H1 (cell line): Measurements from ENCODE around the gene RNF128. TPM values are rescaled to one million over a fixed set of nuclear protein-coding genes. Genes with fewer than 3 reads are reported as not detected.
A peak's percentile ranks its signal among the peaks of the same experiment; 100 is the strongest.

ENCODE experiments used
- ASH2L ChIP-seq: fragments of 200-600, 300-600 bp; sonication (generic); IDR thresholded peaks from one replicate; pipeline ENCODE4 v1.7.1; 2017; ENCODE audit warnings: low read length
- BACH1 ChIP-seq: IDR thresholded peaks from 2 replicates; pipeline ENCODE4 v1.6.1; 2012; ENCODE audit warnings: low read length, improper control_type of control experiment
- CBX8 ChIP-seq: fragments of 300-800, 300-1000 bp; sonication (generic); IDR thresholded peaks from 2 replicates; pipeline ENCODE4 v1.7.1; 2016; ENCODE audit warnings: low read depth, low read length, borderline replicate concordance
- CEBPB ChIP-seq: IDR thresholded peaks from 2 replicates; pipeline ENCODE4 v1.6.1; 2012; ENCODE audit warnings: low read depth, low read length
- CHD7 ChIP-seq: fragments of 300-600 bp; sonication (generic); IDR thresholded peaks from 2 replicates; pipeline ENCODE4 v1.7.1; 2012; ENCODE audit warnings: low read length, moderate library complexity, mild to moderate bottlenecking, inconsistent platforms; ENCODE audit not compliant: insufficient replicate concordance
- CTCF ChIP-seq, 3 experiments: IDR thresholded peaks; 1 replicate in 2 of 3; 2 replicates in 1 of 3; pipeline versions ENCODE4 v1.5.1 to v1.6.1; 2011; ENCODE audit warnings: low read length in 3 of 3, mild to moderate bottlenecking in 3 of 3, inconsistent platforms in 2 of 3, low read depth in 1 of 3, moderate library complexity in 1 of 3; ENCODE audit not compliant: insufficient read depth in 1 of 3; ENCODE audit errors: control extremely low read depth in 1 of 3
- KDM1A ChIP-seq: fragments of 200-600, 300-600 bp; sonication (generic); IDR thresholded peaks from 2 replicates; pipeline ENCODE4 v1.7.1; 2016; ENCODE audit warnings: mild to moderate bottlenecking, low read length, borderline replicate concordance
- MAFK ChIP-seq: IDR thresholded peaks from 2 replicates; pipeline ENCODE4 v1.6.1; 2012; ENCODE audit warnings: low read depth, mild to moderate bottlenecking, improper control_type of control experiment, low read length
- polyA plus RNA-seq, 7 experiments: library from polyadenylated mRNA; depleted of rRNA in 3 of 7; stranded (reverse) in 5 of 7; unstranded in 2 of 7; fragments of >200 nt in 5 of 7; fragments of 200-250 nt in 2 of 7; gene quantifications; 1 replicate in 5 of 7; 2 replicates in 1 of 7; 4 replicates in 1 of 7; pipeline versions ENCODE4 v1.2.1 to v1.2.3, GENCODE V29; 2011 to 2013; ENCODE audit warnings: missing spikeins in 2 of 7, mixed read lengths in 2 of 7
- total RNA-seq: library from RNA; stranded (reverse); fragmentation: NEBNext Ultra II Directional; extraction: Animal tissue kit (Norgen Biotek cat#: 25700); gene quantifications from 2 replicates; pipeline ENCODE4 v1.2.1, GENCODE V29; 2021

RNF128 gene
- total and polyA plus RNA-seq, 2 of the 8 experiments (the other 6 are each of a cell fraction or from before 2014, with no cell fraction given), result 0.74 to 2.0 TPM

- no peak for TF ChIP-seq CHD7
- TF ChIP-seq BACH1, result no peak
- TF ChIP-seq CTCF (IDR thresholded peaks at IDR 0.05; ENCODE audit: control extremely low read depth in 1 of 3, insufficient read depth in 1 of 3, low read depth in 1 of 3, low read length in 3 of 3), result peak in 2 of 3 experiments; percentile 24 to 47; a peak in 3 of 4 replicates
- no peak for TF ChIP-seq ASH2L
- TF ChIP-seq KDM1A, result no peak
- 0 out of 2 replicates have a peak, but pooled peaks have one; percentile 6 for TF ChIP-seq CEBPB
- TF ChIP-seq MAFK, result no peak
- TF ChIP-seq CBX8, result no peak
Measured at GRCh38 chrX:106752101-106752678, 25.7 kb downstream of the RNF128 start (continued).
